ENCODE results near the gene SSC5D. TPM values are rescaled to one million over a fixed set of nuclear protein-coding genes. Genes with fewer than 3 reads are reported as not detected.
A peak's percentile ranks its signal among the peaks of the same experiment; 100 is the strongest.

SSC5D gene
- total and polyA plus RNA-seq, 9 of the 15 experiments (the other 6 are each of a cell fraction or from before 2014, with no cell fraction given) = 0.04 to 0.71 (median 0.14) TPM; not detected in 2

GRCh38 chr19:55452749-55453346 is 35.4 kb upstream of the SSC5D start (continued):
- TF ChIP-seq TRIM24 (IDR thresholded peaks at IDR 0.05) = no peak
- no peak for TF ChIP-seq NR3C1 (CRISPR knock-in tag; IDR thresholded peaks at IDR 0.05)
- no peak for TF ChIP-seq ZBTB43 (CRISPR knock-in tag; IDR thresholded peaks at IDR 0.05)
- peak in 1 of 2 experiments; percentile 28 for TF ChIP-seq AFF1 (IDR thresholded peaks at IDR 0.05; ENCODE audit: low read depth in 1 of 2, partially characterized antibody in 2 of 2)
- no peak for TF ChIP-seq MTA2 (IDR thresholded peaks at IDR 0.05; ENCODE audit: low read depth)
- TF ChIP-seq ETV6 (IDR thresholded peaks at IDR 0.05; ENCODE audit: borderline replicate concordance in 1 of 2, low read depth in 2 of 2, low read length in 1 of 2) = no peak
- no peak for TF ChIP-seq ETV6 (CRISPR knock-in tag; IDR thresholded peaks at IDR 0.05; ENCODE audit: borderline replicate concordance)
- no peak for TF ChIP-seq ZNF449 (CRISPR knock-in tag; IDR thresholded peaks at IDR 0.05)
- TF ChIP-seq TFAP4 (CRISPR knock-in tag; IDR thresholded peaks at IDR 0.05; ENCODE audit: borderline replicate concordance) = peak; percentile 75
- TF ChIP-seq CC2D1A (IDR thresholded peaks at IDR 0.05) = peak; percentile 82; the same call in 1 of the 2 replicates
- no peak for TF ChIP-seq SMARCB1 (IDR thresholded peaks at IDR 0.05; ENCODE audit: insufficient read length, low read depth)
- TF ChIP-seq HMGXB4 (CRISPR knock-in tag; IDR thresholded peaks at IDR 0.05) = no peak
- no peak for TF ChIP-seq ZNF274 (IDR thresholded peaks at IDR 0.05; ENCODE audit: borderline replicate concordance, low read depth, low read length)
- TF ChIP-seq RBBP5 (IDR thresholded peaks at IDR 0.05; ENCODE audit: borderline replicate concordance, insufficient read depth, low read length, poor library complexity, severe bottlenecking) = no peak
- no peak for TF ChIP-seq ZNF133 (CRISPR knock-in tag; IDR thresholded peaks at IDR 0.05)
- no peak for TF ChIP-seq PHB2 (IDR thresholded peaks at IDR 0.05; ENCODE audit: low read depth)
- TF ChIP-seq CXXC5 (CRISPR knock-in tag; IDR thresholded peaks at IDR 0.05) = no peak
- no peak for TF ChIP-seq MED1 (CRISPR knock-in tag; IDR thresholded peaks at IDR 0.05; ENCODE audit: borderline replicate concordance)
